ENCODE measurements around the gene KCNN3. TPM values are rescaled to one million over a fixed set of nuclear protein-coding genes. Genes with fewer than 3 reads are reported as not detected.

The KCNN3 gene
- total RNA-seq, 1 experiment from 2014 or later, result not detected

DNA sequence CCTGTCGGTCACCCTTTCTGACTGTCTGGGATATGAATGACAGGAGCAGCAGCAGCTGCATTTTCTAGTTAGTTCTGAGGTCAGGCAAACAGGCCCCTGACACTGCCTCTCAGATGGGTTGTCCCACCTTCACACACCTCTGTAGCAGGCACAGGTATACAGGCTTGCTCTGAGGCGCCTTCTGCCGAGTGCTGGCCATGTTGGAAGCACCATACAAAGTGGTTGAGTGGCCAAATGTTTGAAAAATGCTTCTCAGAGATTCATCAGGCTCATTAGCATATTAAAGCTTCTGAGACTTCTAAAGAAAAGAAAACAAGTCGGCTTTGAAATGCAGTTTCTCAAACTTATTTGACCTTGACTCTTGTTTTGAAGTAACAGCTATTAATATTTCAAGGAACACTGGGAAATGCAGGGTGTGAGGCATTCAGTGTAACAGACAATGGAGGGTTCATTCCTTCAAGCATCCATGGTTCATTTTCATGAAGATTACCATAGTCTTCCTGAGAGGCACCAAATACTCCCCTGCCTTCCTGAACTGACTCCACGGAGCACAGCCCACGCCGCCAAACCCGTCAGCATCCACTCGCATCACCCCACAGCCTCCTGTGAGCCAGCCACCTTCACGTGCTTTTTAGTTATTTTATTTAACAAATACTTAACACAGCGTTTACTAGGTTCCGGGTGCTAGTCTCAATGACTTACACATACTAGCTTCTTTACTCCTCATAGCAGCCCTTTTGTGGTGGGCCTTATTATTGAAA is 81.8 kb downstream of the KCNN3 start:
- Histone ChIP-seq H3K36me3 (no peaks in the 10 kb centered on the region), H3K27me3 (replicated peaks) (peaks cover 19% of the 10 kb centered on the region)
- no peak for DNase-seq (ENCODE audit: low read depth in 1 of 2, low spot score in 2 of 2)

GRCh38 chr1:154786804-154787570 is 83.1 kb downstream of the KCNN3 start:
- H3K27ac ChIP-seq, result no peak overlapping the region
- H3K27me3 ChIP-seq (replicated peaks), result peaks cover 10% of the 10 kb centered on the region
- H3K36me3 ChIP-seq, result no peaks in the 10 kb centered on the region
- H3K4me1 ChIP-seq (replicated peaks), result peaks cover 4% of the 10 kb centered on the region; the same call in 1 of the 2 replicates
- no peak overlapping the region for H3K4me3 ChIP-seq
- DNase-seq (ENCODE audit: low read depth in 1 of 2, low spot score in 2 of 2), result no peak
- H3K9me3 ChIP-seq (replicated peaks), result no peaks in the 10 kb centered on the region

More for the DNA sequence above, 81.8 kb downstream of the KCNN3 start:
- H3K9me3 ChIP-seq (replicated peaks), result no peaks in the 10 kb centered on the region
- H3K4me3 ChIP-seq, result no peak overlapping the region
- no peak overlapping the region for H3K27ac ChIP-seq
- peaks cover 4% of the 10 kb centered on the region; the same call in 1 of the 2 replicates for H3K4me1 ChIP-seq (replicated peaks)

DNA sequence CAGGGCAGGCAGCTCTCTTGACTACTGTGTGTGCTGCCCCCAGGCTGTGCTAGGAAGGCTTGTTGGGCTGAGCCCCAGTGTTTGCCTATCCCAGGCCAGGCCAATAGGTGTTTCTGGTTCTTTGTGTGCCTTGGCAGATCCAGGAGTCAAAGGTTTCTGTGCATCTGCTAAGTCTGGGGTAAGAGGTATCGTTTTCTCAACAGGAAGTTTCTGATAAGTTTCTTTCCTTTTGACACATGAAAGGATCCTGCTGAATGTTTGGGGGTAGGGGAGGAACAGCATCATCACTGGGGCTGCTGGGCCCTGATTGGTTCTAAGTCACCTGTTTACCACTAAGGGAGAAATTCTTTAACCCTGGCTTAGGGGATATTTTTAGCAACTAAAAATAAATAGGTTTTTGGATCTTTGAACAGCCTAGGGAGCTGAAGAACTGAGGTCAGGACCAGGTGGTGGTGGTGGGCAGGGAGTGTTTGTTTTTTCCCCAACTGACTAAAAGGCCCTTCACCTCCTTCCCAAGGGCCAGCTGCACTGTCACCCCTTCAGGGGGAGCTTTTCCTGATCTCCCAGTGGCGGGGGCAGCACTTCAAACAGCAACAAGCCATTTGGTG is 85.1 kb downstream of the KCNN3 start:
- DNase-seq (ENCODE audit: low read depth in 1 of 2, low spot score in 2 of 2), result no peak

GRCh38 chr1:154784416-154784815 is 85.7 kb downstream of the KCNN3 start:
- H3K27ac ChIP-seq, result no peak overlapping the region
- H3K27me3 ChIP-seq (replicated peaks), result no peaks in the 10 kb centered on the region; the same call in 1 of the 2 replicates
- no peak for DNase-seq (ENCODE audit: low read depth in 1 of 2, low spot score in 2 of 2)
- H3K4me1 ChIP-seq (replicated peaks), result no peaks in the 10 kb centered on the region
- H3K9me3 ChIP-seq (replicated peaks), result no peaks in the 10 kb centered on the region
- no peaks in the 10 kb centered on the region for H3K36me3 ChIP-seq
- H3K4me3 ChIP-seq, result no peak overlapping the region

More for the DNA sequence above, 85.1 kb downstream of the KCNN3 start:
- Histone ChIP-seq H3K27me3 (replicated peaks) (peaks cover under 1% of the 10 kb centered on the region; the same call in 1 of the 2 replicates), H3K9me3 (replicated peaks) (no peaks in the 10 kb centered on the region), H3K4me1 (replicated peaks) (no peaks in the 10 kb centered on the region), H3K36me3 (no peaks in the 10 kb centered on the region), H3K4me3 (no peak overlapping the region), H3K27ac (no peak overlapping the region)

GRCh38 chr1:154783976-154784375 is 86.1 kb downstream of the KCNN3 start:
- no peaks in the 10 kb centered on the region for H3K9me3 ChIP-seq (replicated peaks)
- H3K4me1 ChIP-seq (replicated peaks), result no peaks in the 10 kb centered on the region
- no peaks in the 10 kb centered on the region; the same call in 1 of the 2 replicates for H3K27me3 ChIP-seq (replicated peaks)
- H3K27ac ChIP-seq, result no peak overlapping the region
- H3K36me3 ChIP-seq, result no peaks in the 10 kb centered on the region
- no peak for DNase-seq (ENCODE audit: low read depth in 1 of 2, low spot score in 2 of 2)
- no peak overlapping the region for H3K4me3 ChIP-seq

DNA sequence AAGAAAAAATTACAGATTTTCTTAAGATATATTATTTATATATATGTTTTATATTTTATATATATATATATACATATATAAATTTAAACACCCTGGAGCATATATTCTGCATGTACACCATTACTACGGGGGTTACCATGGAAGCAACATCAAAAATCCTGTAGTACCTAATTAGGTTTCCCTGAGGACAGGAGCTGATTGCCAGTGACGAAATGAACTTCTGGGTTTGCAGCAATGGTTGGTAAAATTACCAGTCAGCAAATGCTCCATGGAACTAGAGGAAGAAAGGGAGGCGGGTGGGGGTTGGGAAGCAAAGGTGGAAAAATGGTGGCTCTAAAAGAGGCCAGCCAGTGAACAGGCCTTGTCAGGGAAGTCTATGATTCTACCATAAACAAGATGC is 89.5 kb downstream of the KCNN3 start:
- Histone ChIP-seq H3K4me1 (replicated peaks) (no peaks in the 10 kb centered on the region), H3K36me3 (no peaks in the 10 kb centered on the region), H3K4me3 (no peak overlapping the region), H3K27ac (no peak overlapping the region), H3K9me3 (replicated peaks) (no peaks in the 10 kb centered on the region), H3K27me3 (replicated peaks) (no peaks in the 10 kb centered on the region)
- no peak for DNase-seq (ENCODE audit: low read depth in 1 of 2, low spot score in 2 of 2)

- no peak overlapping the region for H3K27ac ChIP-seq
- H3K4me1 ChIP-seq (replicated peaks), result no peaks in the 10 kb centered on the region
- no peaks in the 10 kb centered on the region for H3K27me3 ChIP-seq (replicated peaks)
- no peak overlapping the region for H3K4me3 ChIP-seq
- H3K9me3 ChIP-seq (replicated peaks), result no peaks in the 10 kb centered on the region
- no peaks in the 10 kb centered on the region for H3K36me3 ChIP-seq
- DNase-seq (ENCODE audit: low read depth in 1 of 2, low spot score in 2 of 2), result no peak
Measured at GRCh38 chr1:154779551-154780189, 90.4 kb downstream of the KCNN3 start.

GRCh38 chr1:154778944-154779343 is 91.1 kb downstream of the KCNN3 start:
- Histone ChIP-seq H3K4me3 (no peak overlapping the region), H3K9me3 (replicated peaks) (no peaks in the 10 kb centered on the region), H3K4me1 (replicated peaks) (no peaks in the 10 kb centered on the region), H3K27ac (no peak overlapping the region), H3K27me3 (replicated peaks) (no peaks in the 10 kb centered on the region), H3K36me3 (no peaks in the 10 kb centered on the region)
- no peak for DNase-seq (ENCODE audit: low read depth in 1 of 2, low spot score in 2 of 2)

GRCh38 chr1:154778275-154778674 is 91.8 kb downstream of the KCNN3 start:
- H3K9me3 ChIP-seq (replicated peaks), result no peaks in the 10 kb centered on the region
- H3K27me3 ChIP-seq (replicated peaks), result no peaks in the 10 kb centered on the region
- no peaks in the 10 kb centered on the region for H3K36me3 ChIP-seq

DNA sequence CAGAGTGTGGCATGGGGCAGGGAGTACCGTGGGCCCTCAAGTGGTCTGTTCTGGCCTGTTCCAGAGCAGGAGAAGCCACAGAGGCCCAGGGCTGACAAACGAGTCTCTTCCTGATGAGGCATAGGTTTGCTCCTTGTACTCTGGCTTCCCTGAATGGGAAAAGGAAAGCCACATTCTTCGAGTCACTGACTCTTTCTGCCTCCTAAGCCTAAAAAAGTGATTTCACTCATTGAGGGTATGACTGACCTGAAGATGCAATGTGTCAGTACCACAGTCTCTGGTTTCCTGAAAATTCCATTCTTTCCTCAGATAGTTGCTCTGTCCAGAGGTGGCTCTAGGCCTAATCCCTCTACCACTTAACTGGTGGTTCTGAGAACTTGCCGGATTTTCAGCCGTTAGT is 92.3 kb downstream of the KCNN3 start:
- no peak for DNase-seq (ENCODE audit: low read depth in 1 of 2, low spot score in 2 of 2)

More at GRCh38 chr1:154778275-154778674, 91.8 kb downstream of the KCNN3 start:
- Histone ChIP-seq H3K27ac (no peak overlapping the region), H3K4me1 (replicated peaks) (no peaks in the 10 kb centered on the region), H3K4me3 (no peak overlapping the region)
- DNase-seq (ENCODE audit: low read depth in 1 of 2, low spot score in 2 of 2), result no peak

GRCh38 chr1:154777154-154777553 is 92.9 kb downstream of the KCNN3 start:
- no peak for DNase-seq (ENCODE audit: low read depth in 1 of 2, low spot score in 2 of 2)
- no peaks in the 10 kb centered on the region for H3K36me3 ChIP-seq
- no peaks in the 10 kb centered on the region for H3K27me3 ChIP-seq (replicated peaks)
- H3K4me3 ChIP-seq, result no peak overlapping the region
- no peaks in the 10 kb centered on the region for H3K9me3 ChIP-seq (replicated peaks)
- H3K4me1 ChIP-seq (replicated peaks), result no peaks in the 10 kb centered on the region
- H3K27ac ChIP-seq, result no peak overlapping the region

More for the DNA sequence above, 92.3 kb downstream of the KCNN3 start:
- no peaks in the 10 kb centered on the region for H3K27me3 ChIP-seq (replicated peaks)
- no peak overlapping the region for H3K27ac ChIP-seq
- H3K36me3 ChIP-seq, result no peaks in the 10 kb centered on the region
- H3K4me3 ChIP-seq, result no peak overlapping the region
- H3K4me1 ChIP-seq (replicated peaks), result no peaks in the 10 kb centered on the region
- H3K9me3 ChIP-seq (replicated peaks), result no peaks in the 10 kb centered on the region

DNA sequence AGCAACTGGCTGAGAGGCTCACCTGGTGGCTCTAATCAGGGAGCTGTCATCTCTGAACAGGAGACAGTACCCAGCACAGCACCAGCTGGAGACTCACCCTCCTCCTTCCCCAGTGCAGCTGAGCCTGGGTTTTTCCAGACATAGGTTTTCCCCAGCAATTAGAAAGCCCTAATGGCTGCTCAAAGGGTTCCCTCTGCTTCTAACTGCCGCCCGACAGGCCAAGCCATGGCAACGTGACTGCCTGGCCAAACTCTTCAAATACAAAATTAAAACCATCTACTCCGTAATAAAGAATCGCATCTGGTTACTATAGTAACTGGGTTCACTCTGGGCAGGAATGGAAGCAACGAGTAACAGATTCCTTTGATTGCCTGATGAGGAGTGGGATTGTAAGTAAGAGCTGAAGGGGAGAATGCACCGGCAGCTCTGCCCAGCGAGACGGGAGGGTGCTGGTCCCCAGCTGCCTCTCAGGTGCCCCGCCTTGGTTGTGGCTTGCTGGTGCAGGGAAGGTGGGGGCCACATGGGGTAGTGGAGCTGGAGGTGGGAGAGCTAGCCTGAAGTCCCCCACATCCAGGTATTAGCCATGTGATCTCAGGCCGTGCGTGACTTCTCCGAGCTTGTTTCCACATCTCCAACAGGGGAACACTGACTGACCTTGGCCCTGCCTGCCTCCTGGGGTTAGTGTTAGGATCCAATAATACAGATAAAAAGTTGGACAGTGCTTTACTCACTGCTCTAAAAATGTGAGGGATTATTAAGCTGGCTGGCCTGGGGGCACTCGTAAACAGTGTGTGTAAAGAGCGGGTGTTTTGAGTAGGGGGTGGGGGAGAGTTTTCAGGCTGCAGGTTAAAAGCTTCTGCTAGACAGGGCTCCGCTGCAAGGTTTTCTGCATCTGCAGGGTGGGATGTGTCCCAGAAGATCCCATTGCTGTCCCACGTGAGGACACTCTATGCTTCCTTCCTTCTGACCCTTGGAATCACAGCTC is 94.2 kb downstream of the KCNN3 start:
- Histone ChIP-seq H3K27me3 (replicated peaks) (peaks cover 5% of the 10 kb centered on the region; the same call in 1 of the 2 replicates), H3K36me3 (no peaks in the 10 kb centered on the region), H3K27ac (no peak overlapping the region), H3K4me1 (replicated peaks) (no peaks in the 10 kb centered on the region), H3K9me3 (replicated peaks) (no peaks in the 10 kb centered on the region), H3K4me3 (no peak overlapping the region)
- no peak for DNase-seq (ENCODE audit: low read depth in 1 of 2, low spot score in 2 of 2)
